Activated T-helper 9 cell treated with anti-CD3 and anti-CD28 coated beads, Interleukin-2, amount 50 U/mL, for 16 hours (primary cell): ENCODE data around the gene CTNND2.

Source experiments
- DNase-seq: peaks from one replicate; pipeline ENCODE4 v3.0.0-alpha.2; 2020; ENCODE audit warnings: low read depth

Gene CTNND2

GRCh38 chr5:11780641-11781345 is 123.5 kb downstream of the CTNND2 start:
- no peak for DNase-seq

- no peak for DNase-seq
Observed at GRCh38 chr5:11777096-11777495, 127.2 kb downstream of the CTNND2 start.

- DNase-seq: no peak
Observed at GRCh38 chr5:11770310-11770709, 133.9 kb downstream of the CTNND2 start.

- no peak for DNase-seq
Observed at GRCh38 chr5:11760934-11761603, 143.2 kb downstream of the CTNND2 start.

DNA sequence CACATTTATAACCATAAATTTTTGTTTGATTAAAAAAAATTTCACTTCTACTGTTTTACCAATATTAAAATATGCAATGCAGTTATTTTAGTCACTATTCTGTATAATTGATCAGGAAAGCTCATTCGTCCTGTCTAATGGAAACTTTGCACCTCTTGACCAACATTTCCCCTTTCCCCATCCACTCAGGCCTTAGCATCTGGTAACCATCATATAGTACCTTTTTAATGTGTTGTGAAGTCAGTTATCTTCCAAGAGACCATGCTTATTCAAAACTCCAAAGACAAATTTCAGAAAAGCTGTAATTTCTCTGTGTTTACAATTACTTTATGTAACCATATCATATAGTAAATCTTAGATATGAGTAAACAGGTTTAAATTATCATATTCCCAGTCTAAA is 145.9 kb downstream of the CTNND2 start:
- DNase-seq: no peak

GRCh38 chr5:11757661-11758060 is 146.6 kb downstream of the CTNND2 start:
- DNase-seq: no peak

- DNase-seq: no peak
Observed at GRCh38 chr5:11737010-11737409, 167.2 kb downstream of the CTNND2 start.

GRCh38 chr5:11734369-11734768 is 169.9 kb downstream of the CTNND2 start:
- no peak for DNase-seq

DNA sequence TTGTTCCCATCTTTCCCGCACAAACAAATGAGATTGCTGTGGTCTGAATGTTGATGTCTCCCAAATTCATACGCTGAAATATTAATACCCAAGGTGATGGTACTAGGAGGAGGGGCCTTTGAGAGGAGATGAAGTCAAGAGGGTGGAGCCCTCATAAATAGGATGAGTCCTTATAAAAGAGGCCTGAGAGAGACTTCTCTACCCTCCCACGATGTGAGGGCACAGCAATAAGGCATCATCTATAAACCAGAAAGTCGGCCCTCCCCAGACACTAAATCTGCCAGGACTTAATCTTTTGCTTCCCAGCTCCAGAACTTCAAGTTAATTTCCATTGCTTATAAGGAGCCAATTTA is 170.4 kb downstream of the CTNND2 start:
- DNase-seq: no peak

DNA sequence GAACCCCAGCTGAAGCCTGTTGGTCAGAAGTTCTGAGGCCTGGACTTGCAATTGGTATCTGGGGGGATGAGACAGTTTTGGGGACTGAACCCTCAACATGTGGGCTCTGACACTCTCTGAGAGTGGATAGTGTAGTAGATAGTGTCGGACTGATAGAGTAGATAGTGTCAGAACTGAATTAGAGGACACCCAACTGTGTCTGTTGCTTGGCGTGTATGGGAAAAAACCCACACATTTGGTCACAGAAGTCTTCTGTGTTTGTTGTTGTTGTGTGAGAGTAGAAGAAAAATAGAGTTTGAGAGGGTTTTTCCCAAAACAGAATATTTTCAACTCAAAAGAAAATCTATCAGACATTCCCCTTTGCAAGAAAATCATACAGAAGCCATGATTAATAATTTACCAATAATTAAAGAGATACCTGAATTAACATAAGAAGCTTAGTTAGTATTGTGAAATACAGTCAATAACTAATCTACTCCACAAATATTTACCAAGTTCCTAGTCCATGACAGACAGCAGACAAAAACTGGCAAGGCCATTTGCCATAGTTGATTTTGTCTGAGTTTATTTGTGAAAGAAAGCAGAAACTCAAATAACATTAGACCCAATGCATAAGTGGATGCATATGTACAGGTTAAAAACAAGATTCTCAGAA is 170.9 kb downstream of the CTNND2 start:
- no peak for DNase-seq

- no peak for DNase-seq
Observed at GRCh38 chr5:11724940-11725339, 179.3 kb downstream of the CTNND2 start.

DNA sequence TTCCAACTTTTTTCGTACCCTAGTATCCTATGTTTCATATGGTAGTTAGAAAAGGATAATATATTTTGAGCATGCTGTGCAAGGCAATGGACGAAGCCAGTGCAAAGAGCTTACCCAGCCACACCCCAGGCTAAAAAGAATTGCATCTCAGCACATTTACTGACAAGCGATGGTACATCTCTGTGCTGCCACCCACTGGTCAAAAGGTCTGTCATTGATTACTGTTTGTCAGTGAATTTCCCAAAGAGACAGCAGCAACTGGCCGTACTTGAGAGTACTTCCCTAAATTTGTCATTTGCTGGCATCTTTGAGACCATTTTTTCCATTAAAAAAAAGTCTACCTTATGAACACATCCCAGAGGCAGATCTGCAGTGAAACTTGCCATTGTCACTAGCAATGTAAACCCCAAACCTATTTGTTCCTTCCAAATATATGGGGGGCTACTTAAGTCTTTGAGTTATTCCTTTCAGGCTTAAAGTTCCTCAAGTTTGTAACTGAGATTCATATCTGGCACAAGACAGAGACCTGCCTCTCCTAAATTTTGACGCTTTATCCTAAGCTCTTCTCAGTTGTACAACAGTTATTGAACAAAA is 184.3 kb downstream of the CTNND2 start:
- no peak for DNase-seq

DNA sequence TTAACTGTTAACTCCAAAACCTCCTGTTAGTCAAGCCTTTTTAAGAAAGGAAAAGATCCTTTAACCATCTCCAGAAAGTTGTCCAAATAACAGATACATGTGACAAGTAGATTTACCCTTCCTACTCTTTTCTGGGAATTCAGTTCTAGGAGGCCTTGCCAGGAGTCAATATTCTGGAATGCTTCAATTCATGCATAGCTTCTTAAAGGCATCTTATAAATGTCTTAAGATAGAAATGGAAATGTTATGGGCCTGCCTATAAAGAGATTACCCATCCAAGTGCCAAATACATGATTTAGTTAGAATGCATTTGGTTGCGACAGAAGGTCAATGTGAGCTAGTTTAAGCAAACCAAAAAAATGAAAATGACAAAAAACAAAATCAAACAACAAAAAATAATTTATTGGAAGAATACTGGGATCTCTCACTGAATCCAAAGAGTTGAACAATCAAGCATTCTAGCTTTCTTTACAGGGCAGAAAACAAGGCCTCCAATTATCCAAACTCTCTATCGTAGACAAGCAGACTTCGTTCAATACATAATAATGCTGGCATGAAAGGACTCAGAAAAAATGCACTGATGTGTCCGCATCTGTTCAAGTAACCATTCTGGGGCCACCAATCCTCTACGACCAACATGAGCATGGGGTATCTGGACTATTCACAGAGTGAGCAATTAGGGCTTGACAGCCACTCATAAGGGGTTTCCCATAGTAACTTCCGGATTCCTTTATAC is 188.6 kb downstream of the CTNND2 start:
- DNase-seq: no peak

GRCh38 chr5:11711932-11712331 is 192.3 kb downstream of the CTNND2 start:
- no peak for DNase-seq

GRCh38 chr5:11709021-11709420 is 195.2 kb downstream of the CTNND2 start:
- DNase-seq: no peak

DNA sequence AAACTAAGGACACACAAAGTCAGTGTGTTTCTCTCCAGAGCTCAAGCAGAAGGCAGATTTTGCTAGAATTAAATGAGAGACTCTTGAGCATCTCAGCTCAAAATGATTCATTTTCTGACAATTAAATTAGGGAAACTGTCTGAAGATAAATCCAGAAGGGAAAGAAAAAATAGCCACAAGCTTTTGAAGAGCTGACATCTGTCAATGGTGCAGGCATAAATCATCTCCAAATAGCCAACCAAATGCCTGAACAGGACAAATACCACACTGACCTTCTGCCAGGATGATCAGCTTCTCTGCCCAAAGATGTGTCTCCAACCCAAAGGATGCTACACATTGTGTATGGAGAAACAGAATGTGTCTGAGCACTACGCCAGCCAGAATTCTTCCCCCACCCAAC is 199.3 kb downstream of the CTNND2 start:
- no peak for DNase-seq

GRCh38 chr5:11700391-11700790 is 203.9 kb downstream of the CTNND2 start:
- DNase-seq: no peak

GRCh38 chr5:11692636-11693035 is 211.6 kb downstream of the CTNND2 start:
- DNase-seq: no peak

DNA sequence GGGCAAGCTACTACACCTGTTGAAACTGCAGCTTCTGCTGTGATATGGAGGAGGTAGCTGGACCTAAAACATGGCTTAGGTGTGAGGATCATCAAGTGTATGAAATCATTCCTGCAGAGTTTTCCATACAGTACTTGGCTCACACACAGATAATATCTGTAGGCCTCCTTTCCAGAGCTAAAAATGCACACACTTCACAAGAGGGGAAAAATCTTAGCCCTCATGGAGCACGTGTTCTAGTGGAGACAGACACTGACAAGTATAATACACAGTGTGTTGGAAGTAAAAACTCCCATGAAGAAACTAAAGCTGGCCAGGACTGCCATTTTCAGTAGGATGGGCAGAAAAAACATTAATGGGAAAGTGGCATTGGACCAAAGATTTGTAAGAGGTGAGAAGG is 216.7 kb downstream of the CTNND2 start:
- no peak for DNase-seq

DNA sequence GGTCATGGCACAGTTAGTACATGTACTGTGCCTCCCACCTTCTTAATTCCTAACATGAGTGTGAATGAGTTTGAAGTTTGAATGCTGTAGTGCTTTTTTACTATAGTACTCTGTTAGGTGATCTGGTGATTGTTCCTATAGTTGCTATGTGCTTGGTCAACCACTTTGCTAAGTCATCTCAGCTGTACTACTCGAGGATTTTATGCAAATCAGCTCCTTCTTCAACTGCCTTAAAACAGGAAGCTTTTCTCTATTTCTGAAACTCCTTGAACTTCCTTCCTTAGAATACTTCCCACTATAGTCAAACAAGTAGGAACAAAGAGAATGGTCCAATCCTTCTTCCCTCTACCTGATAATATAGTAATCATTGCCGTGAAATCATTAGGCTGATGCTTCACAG is 219.6 kb downstream of the CTNND2 start:
- no peak for DNase-seq

DNA sequence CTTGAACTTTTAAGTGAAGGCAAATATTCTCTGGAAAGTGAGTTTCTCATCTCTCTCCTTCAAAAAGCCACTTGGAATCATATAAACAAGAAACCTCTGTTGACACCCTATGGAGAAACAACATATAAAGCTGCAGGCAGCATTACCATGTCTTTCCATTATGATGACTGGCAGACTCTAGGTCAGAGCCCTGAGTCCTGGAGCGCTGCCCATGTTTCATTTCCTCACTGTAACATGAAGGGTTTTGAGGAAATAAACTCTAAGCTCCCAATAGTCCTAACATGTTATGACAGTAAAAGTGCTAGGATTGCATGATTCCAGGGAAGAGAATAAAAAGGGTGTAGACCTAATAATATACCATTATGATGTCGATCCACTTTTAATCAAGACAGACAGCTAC is 220.6 kb downstream of the CTNND2 start:
- no peak for DNase-seq

- DNase-seq: no peak
Observed at GRCh38 chr5:11681796-11682195, 222.4 kb downstream of the CTNND2 start.
